AG04450 (cell line): ENCODE data around the gene OR6B3. TPM values are rescaled to one million over a fixed set of nuclear protein-coding genes. Genes with fewer than 3 reads are reported as not detected.

Experiments
- CTCF ChIA-PET: fragments of 300-600, 350-600 bp; formaldehyde crosslinking; extraction: SDS; loops from one replicate; lab custom pipeline; 2022; ENCODE audit warnings: antibody characterized with exemption, inconsistent platforms; lab: Charles Lee
- POLR2A ChIA-PET: fragments of 350-600 bp; formaldehyde crosslinking; extraction: SDS; loops from one replicate; lab custom pipeline; 2021; ENCODE audit warnings: antibody characterized with exemption, inconsistent platforms; lab: Yijun Ruan, JAX
- DNase-seq: peaks from one replicate; pipeline ENCODE4 v3.0.0-alpha.2; 2011; ENCODE audit warnings: low read depth, low spot score
- H3K27ac ChIP-seq: one replicate; pipeline ENCODE4 v1.5.1; 2012; ENCODE audit warnings: low read depth, low read length, control low read depth
- H3K27me3 ChIP-seq: one replicate; pipeline ENCODE4 v1.6.0; 2012; ENCODE audit warnings: low read length; ENCODE audit not compliant: control insufficient read depth, insufficient read depth
- H3K4me3 ChIP-seq: 2 replicates; pipeline ENCODE4 v1.5.1; 2011; ENCODE audit warnings: mild to moderate bottlenecking, low read depth, low read length, control low read depth
- H3K9me3 ChIP-seq: 2 replicates; pipeline ENCODE4 v1.5.1; 2012; ENCODE audit warnings: low read length; ENCODE audit not compliant: control insufficient read depth, insufficient read depth
- polyA plus RNA-seq: library from polyadenylated mRNA; depleted of rRNA; stranded (reverse); fragments of >200 nt; gene quantifications from 2 replicates; pipeline ENCODE4 v1.2.3, GENCODE V29; 2011; rRNA removed
- TF ChIP-seq, protein P1 (sequence below): IDR thresholded peaks from 2 replicates; pipeline ENCODE4 v1.5.1; 2011; ENCODE audit warnings: low read depth, low read length, control low read depth, inconsistent platforms

Gene OR6B3
- polyA plus RNA-seq, 1 experiment, result not detected

- no peak overlapping the region for H3K4me3 ChIP-seq
- ChIA-PET POLR2A (no interaction called here), CTCF (no interaction called here)
- TF ChIP-seq, protein P1, sequence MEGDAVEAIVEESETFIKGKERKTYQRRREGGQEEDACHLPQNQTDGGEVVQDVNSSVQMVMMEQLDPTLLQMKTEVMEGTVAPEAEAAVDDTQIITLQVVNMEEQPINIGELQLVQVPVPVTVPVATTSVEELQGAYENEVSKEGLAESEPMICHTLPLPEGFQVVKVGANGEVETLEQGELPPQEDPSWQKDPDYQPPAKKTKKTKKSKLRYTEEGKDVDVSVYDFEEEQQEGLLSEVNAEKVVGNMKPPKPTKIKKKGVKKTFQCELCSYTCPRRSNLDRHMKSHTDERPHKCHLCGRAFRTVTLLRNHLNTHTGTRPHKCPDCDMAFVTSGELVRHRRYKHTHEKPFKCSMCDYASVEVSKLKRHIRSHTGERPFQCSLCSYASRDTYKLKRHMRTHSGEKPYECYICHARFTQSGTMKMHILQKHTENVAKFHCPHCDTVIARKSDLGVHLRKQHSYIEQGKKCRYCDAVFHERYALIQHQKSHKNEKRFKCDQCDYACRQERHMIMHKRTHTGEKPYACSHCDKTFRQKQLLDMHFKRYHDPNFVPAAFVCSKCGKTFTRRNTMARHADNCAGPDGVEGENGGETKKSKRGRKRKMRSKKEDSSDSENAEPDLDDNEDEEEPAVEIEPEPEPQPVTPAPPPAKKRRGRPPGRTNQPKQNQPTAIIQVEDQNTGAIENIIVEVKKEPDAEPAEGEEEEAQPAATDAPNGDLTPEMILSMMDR, result no peak
- H3K27ac ChIP-seq, result no peak overlapping the region
- H3K9me3 ChIP-seq, result no peaks in the 10 kb centered on the region
- H3K27me3 ChIP-seq, result no peaks in the 10 kb centered on the region
- no peak for DNase-seq
These were observed 55.5 kb downstream of the OR6B3 start for GRCh38 chr2:239997686-239998409.

Other genes starting within 250 kb of the OR6B3 start
- gene NDUFA10, start 28.2 kb downstream of the OR6B3 start, polyA plus RNA-seq, result 103 and 114 TPM in 2 replicates
- gene OR6B2, start 23.1 kb downstream of the OR6B3 start, polyA plus RNA-seq, result not detected in 2 replicates
- gene COPS9, start 82.8 kb upstream of the OR6B3 start, polyA plus RNA-seq, result 322 and 360 TPM in 2 replicates
- gene OTOS, start 87.1 kb upstream of the OR6B3 start, polyA plus RNA-seq, result not detected in 2 replicates